Measurements from ENCODE around the gene RAB3A.
"Not testable (repeated sequence)": the region's sequence is repeated elsewhere in the genome, so short reads cannot be mapped to it uniquely, and the experiment has no call there.

Gene RAB3A

GRCh38 chr19:18161636-18162002 lies 42.2 kb downstream of the RAB3A start:
- Histone ChIP-seq H3K4me3 (peak overlapping the region; percentile 69), H3K27ac (peak overlapping the region in 1 of 2 donors; percentile 81)
- no peak for TF ChIP-seq CTCF (IDR thresholded peaks at IDR 0.05)
- DNase-seq (ENCODE audit: low spot score): no peak

- DNase-seq (ENCODE audit: low spot score): no peak
- peak; percentile 42 for TF ChIP-seq CTCF (IDR thresholded peaks at IDR 0.05)
- peak overlapping the region; percentile 66 to 81 for H3K27ac ChIP-seq
- peak overlapping the region; percentile 69 for H3K4me3 ChIP-seq
Observed at GRCh38 chr19:18160971-18161635, 42.7 kb downstream of the RAB3A start.

- Histone ChIP-seq H3K4me3 (peak overlapping the region; percentile 69), H3K27ac (peak overlapping the region; percentile 66 to 81)
- no peak for DNase-seq (ENCODE audit: low spot score)
- TF ChIP-seq CTCF (IDR thresholded peaks at IDR 0.05): no peak
Observed at GRCh38 chr19:18160493-18160970, 43.3 kb downstream of the RAB3A start.

- no peak for TF ChIP-seq CTCF (IDR thresholded peaks at IDR 0.05)
- Histone ChIP-seq H3K4me3 (no peak overlapping the region), H3K27ac (peak overlapping the region in 1 of 2 donors; percentile 81)
- DNase-seq (ENCODE audit: low spot score): no peak
Observed at GRCh38 chr19:18159810-18160209, 44.0 kb downstream of the RAB3A start.

GRCh38 chr19:18159059-18159616 lies 44.7 kb downstream of the RAB3A start:
- H3K27ac ChIP-seq; DNase-seq (ENCODE audit: low spot score); H3K4me3 ChIP-seq: not testable (repeated sequence)

- Histone ChIP-seq H3K4me3 (no peak overlapping the region), H3K27ac (no peak overlapping the region)
- DNase-seq (ENCODE audit: low spot score): no peak
- TF ChIP-seq CTCF (IDR thresholded peaks at IDR 0.05): no peak
Observed at GRCh38 chr19:18158467-18158866, 45.4 kb downstream of the RAB3A start.

- TF ChIP-seq CTCF (IDR thresholded peaks at IDR 0.05): no peak
- H3K4me3 ChIP-seq: no peak overlapping the region
- peak overlapping the region; percentile 40 to 78 for H3K27ac ChIP-seq
- DNase-seq (ENCODE audit: low spot score): no peak
Observed at GRCh38 chr19:18157465-18158063, 46.3 kb downstream of the RAB3A start.

All from coronary artery (tissue), 2 donors.